Renal pelvis (tissue), 4 donors: ENCODE measurements around the gene TMCC1. TPM values are rescaled to one million over a fixed set of nuclear protein-coding genes. Genes with fewer than 3 reads are reported as not detected.
"Not testable (repeated sequence)": the region's sequence is repeated elsewhere in the genome, so short reads cannot be mapped to it uniquely, and the experiment has no call there.

Source experiments
- DNase-seq: peaks from one replicate; pipeline ENCODE4 v3.0.0-alpha.2; 2013
- polyA plus RNA-seq, 3 donors: library from polyadenylated mRNA; unstranded; fragments of 120-200 nt; gene quantifications; one replicate each; pipeline ENCODE4 v1.2.1, GENCODE V29; 2013; ENCODE audit not compliant: insufficient read length in 3 of 3

TMCC1 gene
- polyA plus RNA-seq, 3 donors: 22.2 to 28.4 (median 22.8) TPM

DNA sequence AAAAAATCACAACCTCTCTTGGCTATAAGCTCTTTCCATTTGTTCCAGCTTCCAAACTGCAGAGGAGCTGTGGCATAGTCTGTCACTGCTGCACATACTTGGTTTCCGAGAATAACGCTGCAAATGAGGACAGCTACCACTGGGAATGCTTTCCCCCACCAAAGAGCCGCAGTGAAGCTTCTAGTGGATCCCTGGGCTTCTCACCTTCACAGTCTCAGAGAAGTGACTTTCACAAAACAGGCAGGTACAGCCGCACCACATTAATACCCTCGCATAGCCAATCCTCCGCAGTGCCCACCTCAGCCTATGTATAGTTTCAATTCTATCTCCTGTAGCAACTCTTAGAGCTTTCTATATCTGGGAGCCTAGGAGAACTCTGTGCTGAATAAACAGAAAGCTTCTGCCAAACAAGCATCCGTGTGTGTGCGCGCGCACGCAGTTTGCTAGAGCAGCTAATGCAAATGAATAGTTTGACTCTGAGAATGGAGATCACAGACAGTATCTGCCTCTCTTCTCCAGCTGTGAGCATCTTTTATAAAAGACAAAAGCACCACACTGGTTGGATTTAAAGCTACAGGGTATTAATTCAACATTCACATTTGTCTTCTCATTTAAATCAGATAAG, 205.1 kb downstream of the TMCC1 start:
- DNase-seq: peak; percentile 51

DNA sequence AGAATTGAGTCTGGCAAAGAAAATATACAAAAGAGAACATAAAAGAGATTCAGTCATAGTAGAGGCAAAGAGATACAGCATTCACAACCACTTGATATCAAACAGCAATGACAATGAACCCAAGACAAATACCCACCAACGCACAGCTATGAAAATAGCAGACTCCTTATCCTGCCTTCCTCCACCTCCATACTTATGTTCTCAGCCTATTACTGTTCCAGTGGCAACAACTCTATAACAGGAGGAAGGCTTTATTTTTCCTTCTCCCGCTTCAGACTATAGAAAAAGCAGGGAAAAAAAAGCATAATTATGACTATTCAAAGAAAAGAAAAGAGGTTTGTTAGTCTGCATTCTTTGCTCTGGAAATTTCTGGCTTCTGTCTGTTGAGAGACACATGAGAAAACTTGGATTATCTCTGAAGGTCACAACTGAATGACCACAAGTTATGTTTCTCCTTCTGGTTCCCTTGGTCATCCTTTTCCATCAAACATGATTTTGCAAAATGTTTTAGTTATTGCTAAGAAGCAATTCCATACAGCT, 205.9 kb downstream of the TMCC1 start:
- DNase-seq: no peak

DNA sequence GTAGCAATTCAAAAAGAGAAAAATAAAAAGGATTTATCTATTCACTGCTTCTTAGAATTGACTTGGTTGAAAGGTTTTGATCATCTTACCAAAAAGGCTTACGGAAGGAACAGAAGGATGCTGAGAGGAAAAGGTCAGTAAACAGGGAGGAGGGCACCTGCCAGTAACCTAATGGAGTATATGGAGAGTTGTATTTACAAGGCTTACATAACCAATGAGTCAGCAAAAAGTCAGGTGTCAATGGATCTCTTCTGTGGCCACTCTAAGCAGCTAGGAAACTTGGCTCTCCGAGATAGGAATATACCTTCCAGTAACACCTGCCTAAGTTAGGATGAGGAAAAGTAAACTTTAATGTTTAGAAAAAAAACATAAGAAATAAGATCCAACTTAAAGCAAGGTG, 206.6 kb downstream of the TMCC1 start:
- DNase-seq: no peak

DNA sequence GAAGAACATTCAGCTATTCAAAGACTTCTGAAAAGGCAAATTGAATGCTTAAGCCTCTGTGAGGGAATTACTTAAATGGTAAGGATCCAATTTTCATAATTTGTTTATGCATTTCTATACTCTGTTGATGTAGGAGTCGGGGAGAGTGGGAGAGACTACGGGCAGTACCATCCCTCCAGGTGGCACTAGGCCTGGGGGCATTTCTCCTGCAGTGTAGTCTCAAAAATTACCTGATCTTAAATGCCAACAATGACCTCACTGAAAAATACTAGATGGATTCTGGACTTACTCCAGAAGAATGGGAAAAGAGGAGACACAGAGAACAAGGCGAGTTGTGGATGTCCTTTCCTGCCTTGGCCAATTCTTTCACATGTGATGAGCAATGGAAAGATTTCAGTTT, 209.2 kb downstream of the TMCC1 start:
- no peak for DNase-seq

DNA sequence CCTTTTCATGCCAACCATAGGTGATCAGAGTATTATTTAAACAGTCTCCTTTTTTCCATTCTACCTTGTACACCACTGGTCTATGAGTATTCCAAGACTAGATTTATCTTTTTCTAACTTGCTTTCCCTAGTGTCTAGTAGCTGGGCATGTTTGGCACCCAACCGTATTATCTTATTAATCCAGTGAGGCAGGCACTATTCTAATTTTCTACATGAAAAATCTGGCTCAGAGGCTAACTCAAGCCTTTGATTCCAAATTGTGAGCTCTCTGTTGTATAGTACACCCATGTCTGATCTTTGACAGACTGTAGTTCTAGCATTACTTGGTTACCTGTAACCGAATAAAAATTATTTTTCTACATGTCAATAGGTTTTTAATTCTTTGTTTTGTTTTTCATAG, 210.3 kb downstream of the TMCC1 start:
- no peak for DNase-seq

DNA sequence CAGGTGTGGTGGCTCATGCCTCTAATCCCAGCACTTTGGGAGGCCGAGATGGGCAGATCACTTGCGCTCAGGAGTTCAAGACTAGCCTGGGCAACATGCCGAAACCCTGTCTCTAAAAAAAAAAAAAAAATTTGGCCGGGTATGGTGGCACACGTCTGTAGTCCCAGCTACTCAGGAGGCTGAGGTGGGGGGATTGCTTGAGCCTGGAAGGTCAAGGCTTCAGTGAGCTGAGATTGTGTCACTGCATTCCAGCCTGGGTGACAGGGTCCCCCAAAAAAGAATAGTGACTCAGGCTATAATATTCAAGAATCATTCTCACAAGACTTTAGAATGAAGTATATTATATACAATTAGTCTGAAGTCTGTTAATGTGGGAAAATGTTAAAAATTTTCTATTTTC, 216.5 kb downstream of the TMCC1 start:
- no peak for DNase-seq

DNA sequence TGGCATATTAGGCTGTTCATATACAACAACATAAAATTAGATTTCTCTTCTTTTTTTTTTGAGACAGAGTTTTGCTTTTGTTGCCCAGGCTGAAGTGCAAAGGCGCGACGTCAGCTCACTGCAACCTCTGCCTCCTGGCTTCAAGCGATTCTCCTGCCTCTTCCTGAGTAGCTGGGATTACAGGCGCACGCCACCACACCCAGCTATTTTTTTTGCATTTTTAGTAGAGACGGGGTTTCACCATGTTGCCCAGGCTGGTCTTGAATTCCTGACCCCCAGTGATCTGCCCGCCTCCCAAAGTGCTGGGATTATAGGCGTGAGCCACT, 218.8 kb downstream of the TMCC1 start:
- not testable (repeated sequence) for DNase-seq

DNA sequence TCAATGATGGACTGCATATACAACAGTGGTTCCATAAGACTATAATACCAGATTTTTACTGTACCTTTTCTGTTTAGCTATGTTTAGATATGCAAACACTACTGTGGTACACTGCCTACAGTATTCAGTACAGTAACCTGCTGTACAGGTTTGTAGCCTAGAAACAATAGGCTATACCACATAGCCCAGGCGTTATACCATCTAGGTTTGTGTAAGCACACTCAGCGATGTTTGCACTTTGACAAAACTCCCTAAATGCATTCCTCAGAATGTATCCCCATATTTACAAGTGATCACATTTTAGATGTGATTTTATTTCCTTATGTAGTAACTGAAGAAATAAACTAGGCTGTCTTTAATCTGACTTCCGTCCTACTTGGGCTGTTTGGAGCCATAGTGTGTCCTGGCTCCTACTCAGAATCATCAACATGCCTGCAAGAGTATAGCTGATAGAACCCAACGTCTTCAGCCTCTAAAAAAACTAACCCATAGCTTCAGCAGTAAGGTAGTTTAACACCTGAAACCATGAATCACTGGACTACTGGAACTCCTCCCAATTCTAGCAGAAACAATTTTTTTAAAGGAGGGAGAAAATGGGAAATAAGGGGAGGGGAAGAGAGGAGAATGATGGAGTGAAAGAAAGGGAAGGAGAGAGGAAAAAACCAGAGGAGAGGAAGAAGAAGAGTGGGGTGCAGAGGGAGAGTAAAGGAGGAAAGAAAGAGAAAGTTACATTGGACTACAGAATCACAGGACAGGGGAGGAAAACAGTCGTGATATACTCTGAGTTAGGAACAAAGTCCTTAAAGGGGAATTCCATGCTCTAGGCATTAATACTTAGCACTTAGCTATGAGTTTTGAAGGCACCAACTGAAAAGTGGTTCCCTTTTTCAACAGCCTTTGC, 219.4 kb downstream of the TMCC1 start:
- DNase-seq: no peak

DNA sequence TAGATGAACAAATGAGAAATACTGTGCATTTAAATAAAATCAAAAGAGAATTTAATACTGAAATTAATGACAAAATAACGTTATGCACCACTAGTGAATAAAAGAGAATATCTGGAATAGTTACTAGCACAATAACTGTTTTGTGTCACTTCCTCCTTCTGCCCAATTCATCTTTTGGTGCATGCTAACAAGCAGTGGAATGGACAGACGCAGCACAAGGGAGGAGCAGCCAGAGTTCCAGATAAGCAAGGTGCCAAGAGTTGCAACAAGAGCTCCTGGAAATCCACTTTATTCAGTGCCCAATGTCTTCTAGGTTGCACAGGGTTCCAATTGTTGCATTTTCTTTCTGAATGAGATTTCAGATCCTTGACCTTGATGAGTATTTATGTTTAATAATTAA, 220.5 kb downstream of the TMCC1 start:
- DNase-seq: no peak

DNA sequence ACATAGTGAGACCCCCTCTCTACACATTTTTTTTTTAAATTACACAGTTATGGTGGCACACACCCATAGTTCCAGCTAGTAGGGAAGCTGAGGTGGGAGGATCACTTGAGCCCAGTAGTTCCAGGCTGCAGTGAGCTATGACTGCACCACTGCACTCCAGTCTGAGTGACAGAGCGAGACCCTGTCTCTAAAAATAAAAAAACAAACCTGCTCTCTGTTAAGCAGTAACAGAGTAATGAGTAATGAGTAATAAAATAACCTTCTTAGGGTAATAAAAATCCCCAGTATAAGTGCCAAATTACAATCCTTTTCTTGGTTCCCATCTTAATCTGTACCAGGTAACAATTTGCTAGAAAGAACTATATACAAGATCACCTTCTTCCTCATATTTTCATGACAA, 221.1 kb downstream of the TMCC1 start:
- DNase-seq: no peak

DNA sequence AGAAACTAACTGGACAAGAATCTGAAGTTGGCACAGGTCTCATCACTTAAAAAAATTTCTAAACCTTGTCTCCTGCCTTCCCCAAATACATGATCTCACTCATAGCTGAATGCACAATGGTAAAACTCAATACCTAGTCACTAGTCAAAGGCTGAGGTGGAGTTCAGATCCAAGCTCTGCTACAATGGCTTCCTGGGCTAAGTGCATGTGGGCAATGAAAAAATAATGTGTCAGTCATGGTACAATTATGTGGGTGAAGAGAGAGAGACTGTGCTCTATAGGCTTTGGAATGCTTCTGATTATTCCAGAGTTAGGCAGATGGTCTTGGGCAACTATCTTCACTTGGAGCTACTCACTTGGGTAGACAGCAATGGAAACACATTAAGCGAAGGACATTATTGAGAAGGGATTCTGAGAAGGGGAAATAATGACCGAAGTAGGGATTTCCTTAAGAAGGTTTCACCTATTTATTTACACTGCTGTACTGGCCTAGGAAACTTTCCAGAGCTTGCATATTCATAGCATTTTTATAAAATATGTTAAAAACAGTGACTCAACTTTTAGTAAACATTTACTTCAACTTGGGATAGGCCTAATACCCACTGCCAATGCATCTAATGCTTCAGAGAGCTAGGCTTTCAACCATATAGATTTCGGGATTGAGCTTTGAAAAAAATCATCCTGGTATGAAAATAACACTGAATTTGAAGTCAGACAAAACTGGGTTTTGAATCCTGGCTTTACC, 228.3 kb downstream of the TMCC1 start:
- DNase-seq: no peak

DNA sequence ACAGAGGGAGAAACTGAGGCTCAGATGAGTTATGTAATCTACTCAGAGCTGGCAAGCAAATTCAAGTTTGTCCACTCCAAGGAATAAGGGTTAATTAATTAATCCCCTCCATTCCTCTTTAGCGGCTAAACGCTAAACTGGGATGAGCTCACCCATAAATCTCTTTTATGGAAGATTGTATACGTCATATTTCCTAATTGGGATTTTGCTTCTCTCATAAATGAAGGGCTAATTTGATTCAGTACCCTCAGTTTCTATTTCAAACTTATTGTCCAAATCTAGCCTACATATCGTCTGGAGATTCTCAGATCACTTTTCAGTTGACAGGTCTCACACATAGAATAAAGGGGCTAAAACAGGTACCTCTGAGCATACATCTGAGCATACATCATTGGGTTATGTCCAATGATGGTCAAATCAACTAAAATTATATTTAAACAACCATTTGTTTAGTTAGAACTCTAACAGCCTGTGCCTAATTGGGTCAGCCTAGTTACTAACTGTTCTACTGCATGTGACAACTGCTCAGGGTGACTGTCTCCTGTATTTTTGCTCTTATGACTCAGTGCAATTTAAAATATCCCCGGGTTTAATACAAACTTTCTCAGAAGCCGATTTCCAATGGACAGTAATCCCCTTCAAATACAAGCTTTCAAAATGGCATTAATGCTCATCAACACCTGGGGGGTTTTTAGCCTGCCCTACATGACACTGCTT, 229.4 kb downstream of the TMCC1 start:
- DNase-seq: no peak

DNA sequence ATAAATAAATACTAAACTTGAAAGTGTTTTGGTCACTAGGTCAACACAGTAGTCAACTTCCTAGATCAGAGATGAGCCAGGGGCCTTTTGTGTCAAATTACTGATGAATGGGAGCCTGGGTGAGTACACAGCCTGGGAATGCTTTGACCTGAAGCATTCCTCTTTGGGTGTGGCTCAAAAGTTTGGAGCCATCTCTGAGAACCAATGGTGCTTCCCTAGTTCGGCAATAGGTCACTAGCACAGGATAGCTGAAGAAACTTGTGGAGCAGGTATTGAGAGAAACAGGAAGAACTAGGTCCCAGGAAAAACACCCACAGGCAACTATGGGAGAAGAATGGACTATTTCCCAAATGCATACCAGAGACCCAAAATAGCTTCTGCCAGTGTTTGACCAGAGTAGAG, 230.5 kb downstream of the TMCC1 start:
- peak; percentile 19 for DNase-seq

DNA sequence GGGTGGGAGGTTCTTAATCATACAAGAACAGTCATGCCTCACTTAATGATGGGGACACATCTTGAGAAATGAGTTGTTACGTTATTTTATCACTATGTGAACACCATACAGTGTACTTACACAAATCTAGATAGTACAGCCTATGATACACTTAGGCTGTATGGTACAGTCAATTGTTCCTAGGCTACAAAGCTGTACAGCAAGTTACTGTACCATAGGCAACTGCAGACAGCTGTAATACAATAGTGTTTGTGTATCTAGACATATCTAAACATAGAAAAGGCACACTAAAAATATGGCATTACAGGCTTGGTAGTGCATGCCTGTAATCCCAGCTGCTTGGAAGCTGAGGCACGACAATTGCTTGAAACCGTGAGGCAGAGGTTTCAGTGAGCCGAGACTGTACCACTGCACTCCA, 231.3 kb downstream of the TMCC1 start:
- DNase-seq: no peak

DNA sequence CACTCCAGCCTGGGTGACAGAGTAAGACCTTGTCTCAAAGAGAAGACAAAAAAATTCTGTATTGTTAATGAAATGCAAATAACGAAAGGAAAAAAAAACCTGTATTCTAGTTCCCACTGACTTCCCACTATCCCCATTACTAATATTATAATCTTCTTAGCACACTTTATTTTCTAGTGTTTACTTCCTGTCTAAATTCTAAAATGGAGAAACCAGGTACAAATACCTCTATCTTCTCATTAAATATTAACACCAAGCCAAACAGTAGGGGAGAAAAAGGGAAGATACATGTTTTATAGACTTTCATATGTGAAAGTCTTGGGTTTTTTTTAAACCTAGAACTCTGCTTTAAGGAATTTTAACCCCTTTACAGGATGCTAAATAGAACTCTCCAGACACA, 231.7 kb downstream of the TMCC1 start:
- DNase-seq: no peak

DNA sequence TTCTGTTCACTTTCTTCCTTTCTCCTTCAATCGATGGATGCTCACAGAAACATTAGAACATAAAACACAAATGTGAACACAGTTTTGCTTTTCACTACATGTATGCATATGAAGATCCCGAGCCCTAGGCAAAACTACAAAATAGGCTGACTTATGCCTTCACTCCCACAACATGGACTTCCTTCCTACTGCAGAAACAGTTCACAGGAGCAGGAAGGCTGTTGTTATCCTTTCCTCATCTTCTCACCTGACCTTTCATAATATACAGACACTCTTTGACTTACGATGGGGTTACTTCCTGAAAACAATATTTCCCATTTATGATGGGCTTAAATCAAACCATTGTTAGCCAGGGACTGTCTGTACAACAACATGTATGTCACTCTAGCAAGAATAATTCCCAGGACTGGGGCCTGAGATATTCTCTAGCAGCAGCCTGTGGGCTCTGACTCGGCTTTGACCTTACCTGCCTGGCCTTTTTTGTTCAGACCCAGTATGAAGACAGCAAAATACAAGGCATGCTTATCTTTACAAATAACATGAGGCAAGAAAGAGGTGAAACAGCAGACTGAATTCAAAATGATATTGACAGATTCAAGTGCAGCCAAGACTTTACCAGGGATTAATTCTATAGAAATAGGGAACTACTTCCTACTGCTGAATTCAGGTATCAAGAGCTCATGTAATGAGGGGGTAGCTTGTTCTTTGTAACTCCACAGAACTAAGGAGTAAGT, 235.2 kb downstream of the TMCC1 start:
- no peak for DNase-seq

DNA sequence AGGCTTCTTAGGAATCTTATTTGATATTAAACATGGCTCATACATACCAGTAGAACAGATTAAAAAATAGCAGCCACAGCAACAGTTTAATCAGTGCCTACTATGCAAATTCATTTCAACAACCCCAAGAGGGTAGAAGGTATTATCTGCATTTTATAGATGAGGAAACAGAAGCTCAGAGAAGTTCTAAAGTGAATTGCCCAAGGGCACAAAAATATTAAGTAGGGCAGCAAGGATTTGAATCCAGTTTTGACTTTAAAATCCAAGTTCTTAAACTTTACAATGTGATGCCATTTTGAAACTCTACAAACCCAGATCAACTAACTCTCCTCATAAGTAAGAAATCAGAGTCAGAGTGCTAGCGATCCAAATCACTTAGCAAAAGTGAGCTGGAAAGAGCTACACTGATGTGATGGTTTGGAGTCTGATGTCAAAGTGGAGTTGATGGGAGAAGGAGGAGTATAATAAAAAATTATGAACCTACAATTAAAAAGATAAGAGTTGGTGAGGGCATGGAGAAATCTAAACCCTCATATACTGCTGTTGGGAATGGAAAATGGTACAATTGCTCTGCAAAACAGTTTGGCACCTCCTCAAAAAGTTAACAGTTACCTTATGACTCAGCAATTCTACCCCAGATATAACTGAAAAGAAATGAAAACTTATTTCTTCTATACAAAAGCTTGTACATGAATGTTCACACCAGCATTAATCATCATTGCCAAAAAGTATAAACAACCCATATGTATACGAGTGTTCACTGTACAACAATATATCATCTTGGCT, 236.1 kb downstream of the TMCC1 start:
- DNase-seq: no peak

DNA sequence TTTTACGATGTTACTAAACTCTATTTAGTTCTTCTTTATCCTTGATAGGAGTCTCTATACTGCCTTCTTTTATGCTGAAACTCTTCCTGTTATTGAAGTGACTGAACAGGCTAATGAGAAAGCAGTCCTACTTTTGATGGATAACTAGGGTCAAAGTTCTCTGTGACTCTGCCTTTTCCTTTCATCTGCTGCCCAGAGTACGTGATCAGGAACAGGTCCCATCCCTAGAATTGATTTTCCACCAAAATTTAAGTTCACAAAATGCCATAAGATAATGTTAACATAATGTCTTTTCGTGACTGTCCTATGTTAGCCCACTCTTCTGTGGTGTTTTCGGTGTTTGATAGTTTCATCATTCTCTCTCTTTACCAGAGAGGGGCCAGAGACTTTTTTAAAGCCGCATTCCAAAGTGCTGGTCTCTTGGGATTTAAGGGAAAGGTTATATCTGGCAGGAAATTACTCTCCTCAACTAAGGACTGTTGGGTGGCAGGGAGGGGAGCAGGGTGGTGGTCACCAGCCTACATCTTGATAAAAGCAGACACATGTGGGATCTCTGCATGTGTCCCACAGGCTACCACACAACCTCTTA, 236.8 kb downstream of the TMCC1 start:
- no peak for DNase-seq

DNA sequence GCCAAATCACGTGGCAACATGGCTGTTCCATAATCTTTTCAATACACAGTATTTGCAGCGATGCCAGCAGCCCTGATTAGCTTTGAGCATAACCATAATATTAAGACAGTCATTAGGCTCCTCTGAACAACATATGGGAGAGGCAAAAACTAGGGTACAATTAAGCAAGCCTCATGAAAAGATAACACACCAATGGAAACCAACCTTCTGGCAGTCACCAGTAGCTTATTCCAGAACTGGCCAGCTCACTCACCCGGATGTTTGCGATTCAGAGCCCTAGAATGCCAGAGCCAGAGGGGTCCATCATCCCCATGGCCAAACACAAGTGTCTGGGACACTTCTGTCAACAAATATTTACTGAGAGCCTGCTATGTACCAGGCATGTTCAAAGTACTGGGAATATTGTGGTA, 238.2 kb downstream of the TMCC1 start:
- DNase-seq: no peak

DNA sequence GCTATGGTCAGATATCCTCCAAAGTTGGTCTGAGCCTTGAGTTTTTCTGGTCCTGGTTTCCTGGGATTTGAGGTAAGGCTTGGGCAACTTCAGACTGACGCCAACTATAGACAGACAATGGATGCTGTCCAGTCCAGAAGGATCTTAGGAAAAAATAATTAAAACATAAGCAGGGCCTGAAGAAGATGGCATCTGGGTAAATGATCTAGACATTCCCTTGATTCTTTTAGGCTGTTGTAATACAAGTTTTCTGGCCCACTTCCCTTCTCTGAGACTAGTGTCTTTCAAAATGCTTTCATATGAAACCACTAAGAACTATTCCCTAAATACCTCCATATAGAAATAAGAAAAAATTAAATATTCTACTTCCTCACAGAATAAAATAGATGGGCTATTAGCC, 239.4 kb downstream of the TMCC1 start:
- no peak for DNase-seq
